Measurements from ENCODE around the gene CYP26B1.
A peak's percentile ranks its signal among the peaks of the same experiment; 100 is the strongest.

Gene CYP26B1

DNA sequence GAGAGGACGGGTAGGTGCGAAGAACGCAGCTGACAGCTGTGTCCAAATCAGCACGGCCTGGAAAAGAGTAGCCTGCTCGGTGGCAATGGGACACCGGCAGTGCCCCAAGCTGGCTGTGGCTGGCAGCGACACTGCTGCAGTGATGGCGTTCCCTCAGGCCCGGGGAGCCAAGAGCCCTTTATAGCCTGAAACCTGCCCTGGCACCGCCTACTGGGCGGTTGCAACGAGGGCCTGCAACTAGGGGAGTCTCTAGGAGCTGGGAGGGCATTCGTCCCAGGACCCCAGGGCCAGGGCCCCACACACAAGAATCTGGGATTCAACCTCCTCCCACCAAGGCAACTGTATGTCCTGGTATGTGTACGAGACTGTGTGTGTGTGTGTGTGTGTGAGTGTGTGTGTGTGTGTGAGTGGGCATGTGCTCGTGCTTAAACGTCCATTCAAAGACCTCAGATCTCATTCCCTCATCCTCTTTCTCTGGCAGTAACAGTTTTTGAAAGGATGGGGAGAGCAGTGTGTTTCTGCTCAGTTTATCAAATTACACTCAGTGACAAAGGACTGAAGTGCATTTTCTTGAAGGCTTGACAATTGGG lies 6.8 kb upstream of the CYP26B1 start:
- no peak for DNase-seq

DNA sequence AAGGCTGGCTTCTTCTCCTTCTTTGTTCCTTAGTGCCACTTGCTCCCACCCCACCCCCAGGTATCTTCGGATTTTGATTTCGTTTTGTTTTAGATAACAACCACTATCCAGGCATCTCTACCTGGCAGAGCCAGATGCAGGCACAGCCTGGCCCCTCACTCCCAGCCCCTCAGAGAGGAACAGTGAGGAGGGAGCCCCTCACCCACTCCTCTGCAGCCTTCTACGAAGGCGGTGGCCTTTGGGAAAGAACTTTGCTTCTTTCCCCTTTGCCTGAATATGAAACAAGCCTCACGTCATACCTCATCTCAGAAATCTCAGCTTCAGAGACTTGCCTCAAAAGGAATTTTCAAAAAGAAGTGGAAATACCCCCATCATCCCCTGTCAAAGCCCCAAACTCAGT lies 6.3 kb upstream of the CYP26B1 start:
- no peak for DNase-seq

DNA sequence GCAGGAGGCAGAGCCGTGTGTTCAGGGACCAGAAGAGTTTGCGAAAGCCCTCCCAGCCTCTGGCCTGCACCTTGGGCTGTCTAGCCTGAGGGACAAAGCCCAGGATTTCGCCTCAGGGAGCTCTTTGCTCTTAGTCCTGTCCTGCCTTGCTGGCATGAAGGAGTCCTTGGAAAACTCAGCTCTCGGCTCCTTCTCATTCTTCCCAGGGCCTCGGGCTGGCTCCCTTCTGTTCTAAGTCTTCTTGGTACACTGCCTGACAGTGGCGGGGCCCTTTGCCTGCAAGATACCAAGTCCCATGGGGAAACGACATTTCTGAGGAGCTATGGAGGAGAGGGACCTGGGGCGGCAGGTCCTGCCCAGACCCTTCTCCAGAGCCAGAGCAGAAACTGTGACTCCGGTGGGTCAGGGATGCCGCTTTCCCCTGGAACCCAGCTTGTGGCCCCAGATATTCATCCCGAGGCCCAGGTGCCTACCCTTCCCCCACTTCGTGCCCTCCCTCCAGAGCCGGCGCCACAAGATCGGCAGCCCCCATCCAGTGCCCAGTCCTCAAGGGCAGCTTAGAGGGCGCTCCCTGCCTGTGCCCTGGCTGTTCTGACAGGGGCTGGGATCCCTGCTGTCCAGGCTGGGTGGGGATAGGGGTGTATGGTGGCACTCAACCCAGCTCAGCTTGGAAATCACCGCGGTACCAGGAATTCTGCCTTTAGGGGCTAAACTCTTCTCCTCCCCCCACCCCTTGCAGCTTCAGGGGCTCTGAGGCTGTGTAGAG lies 5.5 kb upstream of the CYP26B1 start:
- DNase-seq = no peak

DNA sequence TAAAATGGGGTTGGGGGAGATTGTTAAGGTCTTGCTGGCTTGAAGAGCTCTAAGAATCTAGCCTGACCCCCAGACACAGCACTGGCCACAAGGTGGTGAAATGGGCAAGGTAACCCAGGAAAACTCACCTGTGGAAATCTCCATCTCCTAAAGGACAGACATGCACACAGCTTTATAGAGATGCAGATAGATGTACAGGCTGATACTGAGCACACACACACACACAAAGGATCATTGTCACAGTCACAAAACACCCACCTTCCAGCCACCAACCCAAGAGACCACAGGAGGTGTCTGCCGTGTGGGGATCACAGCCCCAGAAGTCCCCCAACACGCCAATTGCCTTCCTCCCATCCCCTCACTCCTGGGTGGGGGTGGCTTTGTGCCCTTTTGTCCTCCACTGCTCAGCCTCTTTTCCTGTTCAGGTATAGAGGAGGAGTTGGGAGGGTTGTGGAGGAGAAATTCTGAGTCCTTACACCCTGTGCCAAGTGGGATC lies 3.2 kb upstream of the CYP26B1 start:
- no peak for DNase-seq

DNA sequence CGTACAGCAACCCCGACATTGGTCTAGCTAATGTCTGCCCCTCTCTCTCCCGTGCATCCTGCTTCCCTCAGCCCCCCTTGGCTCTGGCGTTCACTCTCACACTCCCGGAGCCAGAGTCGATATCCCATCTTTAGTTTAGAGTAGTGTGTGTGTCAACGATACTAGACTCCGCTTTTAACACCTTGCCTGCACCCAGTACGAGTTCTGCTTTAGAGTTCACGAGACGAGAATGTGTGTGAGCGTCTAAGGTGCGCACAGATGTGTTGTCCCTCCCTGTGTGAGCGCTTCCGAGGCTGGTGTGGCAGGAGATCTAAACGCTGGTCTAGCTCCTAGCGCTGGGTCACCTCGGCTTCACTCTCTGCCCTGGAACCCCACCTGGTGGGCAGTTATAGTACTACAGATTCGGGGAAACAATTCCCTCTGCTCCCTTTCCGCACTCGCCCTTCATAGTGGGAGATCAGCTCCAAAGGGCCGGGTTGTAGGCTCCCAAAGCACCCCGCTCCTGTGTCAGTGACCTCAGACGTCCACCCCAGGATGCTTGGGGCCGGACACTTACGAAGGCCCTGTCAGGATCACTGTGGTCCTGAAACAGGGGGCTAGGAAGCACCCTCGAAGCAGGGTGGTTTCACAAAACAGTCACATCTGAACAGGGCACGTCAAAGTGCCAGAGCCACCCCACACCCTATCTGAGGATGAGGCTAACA lies 2.6 kb upstream of the CYP26B1 start:
- peak; percentile 70 to 85 (median 77) for DNase-seq

DNA sequence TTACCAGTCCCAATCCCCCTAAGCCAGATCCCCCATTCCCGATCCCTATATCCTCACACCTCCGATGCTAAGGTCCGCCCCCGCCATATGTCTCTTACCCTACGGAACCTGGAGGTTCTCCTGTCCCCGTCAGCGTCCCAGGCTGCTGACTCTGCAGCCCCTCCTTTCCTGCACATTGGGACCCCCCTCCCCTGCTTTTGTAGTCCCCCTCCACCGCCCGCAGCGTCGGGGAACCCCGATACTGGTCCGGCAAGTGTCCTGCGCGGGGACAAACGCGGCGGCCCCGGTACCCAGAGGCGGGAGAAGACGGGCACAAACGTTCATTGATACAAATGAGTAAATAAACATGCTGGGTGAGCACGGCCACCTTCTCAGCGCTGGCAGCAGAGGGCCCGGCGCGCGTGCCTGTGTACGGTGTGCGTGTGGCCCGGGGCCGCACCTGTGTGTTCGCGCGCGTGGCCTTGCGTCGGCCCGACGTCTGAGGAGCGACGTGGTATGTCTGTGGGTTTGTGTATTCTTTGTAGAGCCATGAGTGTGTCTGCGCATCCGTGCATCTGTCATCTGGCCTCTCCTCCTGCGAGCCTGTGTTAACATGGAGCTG lies 2.0 kb upstream of the CYP26B1 start:
- no peak for DNase-seq

DNA sequence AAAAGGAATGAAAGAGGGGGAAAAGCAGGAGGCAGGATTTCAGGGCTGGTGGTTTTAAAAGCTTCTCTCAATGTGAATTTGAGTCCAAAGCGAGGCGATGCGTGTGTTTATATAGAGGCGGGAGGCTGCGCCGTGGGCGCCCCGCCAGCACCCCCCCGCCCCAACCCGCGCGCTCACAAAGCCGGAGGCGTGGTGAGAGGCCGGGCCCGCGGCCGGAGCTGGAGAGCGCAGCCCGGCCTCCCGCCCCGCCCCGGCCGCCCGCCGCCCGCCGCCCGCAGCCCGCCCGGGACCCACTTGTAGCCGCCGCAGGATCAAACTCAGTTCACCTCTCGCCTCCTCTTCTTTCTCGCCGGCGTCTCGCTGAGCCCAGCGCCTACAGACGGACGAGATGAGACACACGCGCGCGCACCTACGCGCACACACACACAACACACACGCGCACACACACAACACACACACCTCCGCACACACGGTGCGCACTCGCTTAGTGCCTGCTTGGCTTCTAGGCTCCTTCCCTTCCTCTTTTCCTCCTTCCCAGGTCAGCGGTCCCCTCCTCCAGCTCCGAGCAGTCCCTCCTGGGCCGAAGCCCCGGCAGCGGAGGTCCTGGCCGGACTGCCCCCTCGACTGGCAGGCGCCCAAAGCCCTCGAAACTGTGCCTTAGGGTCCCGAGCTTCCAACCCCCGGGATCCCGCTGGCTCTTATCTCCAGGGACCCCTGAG lies 1.3 kb upstream of the CYP26B1 start:
- peak in 2 of 3 donors; percentile 13 to 57 for DNase-seq

DNA sequence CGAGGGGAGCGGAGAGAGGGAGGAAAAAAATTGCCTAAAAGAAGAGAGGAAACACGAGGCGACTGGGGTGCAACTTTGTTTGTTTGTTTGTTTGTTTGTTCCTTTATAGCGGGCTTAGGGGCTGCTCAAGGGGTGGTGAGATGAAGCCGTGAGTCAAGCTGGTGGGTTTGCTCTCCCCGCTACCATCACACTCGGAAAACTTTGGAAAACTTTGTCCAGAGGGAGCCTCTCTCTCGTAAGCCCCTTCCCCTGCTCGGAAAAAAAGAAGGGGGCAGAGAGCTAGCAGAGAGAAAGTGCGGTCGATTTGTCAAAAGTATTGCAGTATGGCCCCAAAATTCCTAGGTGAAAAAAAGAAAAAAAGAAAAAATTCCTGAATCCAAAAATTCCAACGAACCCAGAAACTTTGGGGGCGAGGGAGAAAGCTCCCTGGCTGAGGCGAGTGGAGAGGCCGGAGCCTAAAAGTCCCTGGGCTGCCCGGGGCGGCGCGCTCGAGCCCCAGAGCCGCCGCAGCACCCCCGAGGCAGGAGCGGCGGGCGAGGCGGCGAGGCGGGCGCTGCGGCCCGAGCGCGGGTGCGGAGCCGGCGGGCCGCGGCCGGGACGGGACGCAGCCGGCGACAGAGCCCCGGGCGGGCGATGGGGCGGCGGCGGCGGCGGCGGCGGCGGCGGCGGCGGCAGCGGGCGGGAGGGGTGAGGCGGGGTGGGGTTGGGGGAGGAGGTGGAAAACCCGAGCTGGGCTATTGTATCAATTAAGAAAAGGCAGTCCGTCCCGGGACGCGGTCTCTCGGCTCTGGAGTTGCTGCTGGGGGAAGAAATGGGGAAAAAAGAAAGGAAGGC lies 558 bp upstream of the CYP26B1 start:
- DNase-seq = peak in 2 of 3 donors; percentile 22 to 62

DNA sequence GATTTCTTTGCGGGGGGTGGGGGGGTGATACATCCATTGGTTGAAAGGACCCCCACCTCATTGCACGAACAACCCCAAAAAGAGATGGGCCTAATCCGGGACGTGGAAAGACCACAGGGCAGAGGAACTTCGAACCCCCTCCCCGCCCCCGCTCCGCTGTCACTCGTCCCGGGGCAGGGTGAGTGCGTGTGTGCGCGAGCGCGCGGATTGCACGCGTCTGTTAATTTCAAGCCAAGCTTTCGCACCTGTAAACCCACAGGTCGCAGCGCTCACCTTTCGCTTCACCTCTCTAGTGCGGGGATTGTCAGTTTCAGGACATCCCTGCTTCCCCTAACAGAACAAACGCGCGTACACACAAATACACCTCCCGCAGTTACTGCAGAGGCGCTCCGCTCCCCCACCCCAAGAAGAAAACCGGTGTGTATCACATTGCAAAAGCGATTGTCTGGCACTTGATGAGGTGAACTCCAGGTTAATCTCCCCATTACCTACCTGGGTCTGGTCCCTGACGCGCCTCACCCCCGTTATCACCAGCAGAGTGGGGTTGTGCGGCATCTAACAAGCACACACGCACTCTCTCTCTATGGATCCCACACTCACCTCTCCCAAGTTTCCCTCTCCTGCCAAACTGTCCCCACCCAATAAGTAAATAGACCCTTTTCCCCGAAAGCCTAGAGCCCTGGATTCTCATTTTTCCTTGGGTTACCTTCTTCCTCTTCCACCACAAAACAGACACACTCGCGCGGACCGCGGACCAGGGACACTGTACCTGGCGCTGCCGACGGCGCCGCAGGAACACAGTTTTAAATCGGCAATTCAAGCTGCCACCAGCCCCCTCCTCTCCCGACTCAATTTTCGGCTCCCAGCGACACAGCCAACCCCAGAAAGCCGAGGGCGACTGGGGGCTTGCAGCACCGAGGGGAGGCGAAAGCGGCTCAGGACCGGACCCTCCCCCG lies 1.0 kb downstream of the CYP26B1 start:
- DNase-seq = no peak

DNA sequence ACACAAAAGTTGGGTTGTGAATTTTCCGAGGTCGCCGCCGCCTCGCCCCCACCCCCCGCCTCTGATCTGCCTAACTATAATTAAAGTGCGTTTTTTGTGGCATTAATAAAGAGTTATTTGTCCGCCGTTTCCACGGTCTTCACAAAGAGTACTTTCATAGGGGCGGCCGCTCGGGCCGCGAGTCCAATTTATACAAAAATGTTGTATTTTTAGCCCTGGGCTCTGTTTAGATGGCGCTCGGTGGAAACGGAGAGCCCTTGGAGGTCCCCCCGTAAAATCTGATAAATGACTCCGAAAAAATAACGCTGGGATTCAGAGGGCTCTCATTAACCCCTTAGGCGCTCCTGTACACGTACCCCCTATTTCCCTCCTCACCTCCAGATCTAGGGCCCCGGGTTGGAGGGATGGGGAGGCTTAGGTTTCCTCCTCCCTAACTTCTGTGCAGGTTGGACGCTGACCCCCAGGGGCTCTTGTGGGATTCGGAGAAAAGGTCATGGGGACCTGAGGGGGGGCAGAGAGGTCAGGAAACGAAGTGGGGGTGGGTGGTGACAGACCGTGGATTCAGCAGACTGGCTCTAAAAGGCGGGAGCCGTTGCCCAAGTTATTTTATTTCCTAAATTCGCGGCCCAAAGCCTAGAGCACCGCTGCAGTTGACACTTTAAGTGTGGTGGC lies 1.9 kb downstream of the CYP26B1 start:
- DNase-seq = no peak

DNA sequence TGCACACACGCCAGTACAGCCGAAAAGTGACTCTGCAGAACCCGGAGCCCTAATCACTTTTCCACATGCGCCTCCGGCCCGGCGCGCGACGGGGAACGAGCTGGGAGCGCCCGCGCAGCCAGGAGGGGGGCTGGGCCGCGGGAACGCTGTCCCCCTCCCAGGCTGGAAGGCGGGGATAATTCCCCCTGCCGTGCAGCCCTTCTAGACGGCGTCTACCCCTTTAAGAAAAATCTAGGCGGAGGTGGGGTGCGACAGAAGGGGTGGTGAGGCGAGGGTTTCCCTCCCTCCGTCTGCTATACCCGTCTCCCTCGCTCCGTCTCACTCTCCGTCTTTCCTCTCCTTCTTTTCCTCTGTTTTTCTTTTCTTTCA lies 2.4 kb downstream of the CYP26B1 start:
- peak in 1 of 3 donors; percentile 34 for DNase-seq

DNA sequence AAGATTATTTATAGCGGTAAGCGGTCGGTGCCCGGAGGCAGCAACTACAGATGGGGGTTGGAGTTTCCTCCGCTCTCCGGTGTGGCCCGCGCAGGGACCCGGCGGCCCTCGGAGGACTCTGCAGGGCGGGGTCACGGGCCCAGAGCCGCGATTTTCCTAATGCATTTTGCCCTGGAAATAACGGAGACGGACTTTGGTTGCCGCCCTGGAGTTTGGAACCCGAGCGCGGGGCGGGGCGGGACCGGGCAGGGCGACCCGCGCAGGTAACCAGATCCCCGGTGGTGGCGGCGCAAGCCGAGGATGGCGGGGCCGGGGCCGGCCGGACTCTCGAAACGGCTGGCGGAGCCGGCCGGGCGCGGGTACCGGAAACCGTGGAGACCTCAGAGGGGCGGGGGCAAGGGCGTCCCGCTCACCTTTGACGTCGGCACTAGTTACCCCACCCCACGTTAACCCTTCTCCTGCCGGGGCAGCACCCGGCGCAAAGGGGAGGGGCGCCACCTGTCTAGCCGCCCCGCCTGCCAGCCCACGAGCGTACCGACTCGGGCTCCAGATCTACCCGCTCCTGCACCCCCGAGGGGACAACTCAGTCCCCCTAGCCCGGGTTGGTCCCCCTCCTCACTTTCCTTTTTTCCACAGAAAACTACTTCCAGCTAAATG lies 2.9 kb downstream of the CYP26B1 start:
- no peak for DNase-seq

DNA sequence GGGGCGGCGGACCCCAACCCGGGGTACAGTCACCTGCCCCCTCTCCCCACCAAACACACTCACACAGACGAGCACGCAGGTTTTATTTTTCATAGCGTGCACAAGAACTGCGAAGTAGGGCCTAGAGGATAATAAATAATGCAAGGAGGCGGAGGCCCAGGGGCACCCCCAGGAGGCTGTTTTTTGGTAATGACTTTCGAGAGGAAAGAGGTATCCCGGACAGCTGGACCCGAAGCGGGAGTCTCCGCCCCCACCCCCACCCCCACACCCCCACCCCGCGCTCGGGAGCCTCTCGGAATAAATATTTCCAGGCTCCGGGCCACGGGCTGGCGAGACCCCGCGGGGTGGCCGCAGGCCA lies 3.4 kb downstream of the CYP26B1 start:
- DNase-seq = no peak

DNA sequence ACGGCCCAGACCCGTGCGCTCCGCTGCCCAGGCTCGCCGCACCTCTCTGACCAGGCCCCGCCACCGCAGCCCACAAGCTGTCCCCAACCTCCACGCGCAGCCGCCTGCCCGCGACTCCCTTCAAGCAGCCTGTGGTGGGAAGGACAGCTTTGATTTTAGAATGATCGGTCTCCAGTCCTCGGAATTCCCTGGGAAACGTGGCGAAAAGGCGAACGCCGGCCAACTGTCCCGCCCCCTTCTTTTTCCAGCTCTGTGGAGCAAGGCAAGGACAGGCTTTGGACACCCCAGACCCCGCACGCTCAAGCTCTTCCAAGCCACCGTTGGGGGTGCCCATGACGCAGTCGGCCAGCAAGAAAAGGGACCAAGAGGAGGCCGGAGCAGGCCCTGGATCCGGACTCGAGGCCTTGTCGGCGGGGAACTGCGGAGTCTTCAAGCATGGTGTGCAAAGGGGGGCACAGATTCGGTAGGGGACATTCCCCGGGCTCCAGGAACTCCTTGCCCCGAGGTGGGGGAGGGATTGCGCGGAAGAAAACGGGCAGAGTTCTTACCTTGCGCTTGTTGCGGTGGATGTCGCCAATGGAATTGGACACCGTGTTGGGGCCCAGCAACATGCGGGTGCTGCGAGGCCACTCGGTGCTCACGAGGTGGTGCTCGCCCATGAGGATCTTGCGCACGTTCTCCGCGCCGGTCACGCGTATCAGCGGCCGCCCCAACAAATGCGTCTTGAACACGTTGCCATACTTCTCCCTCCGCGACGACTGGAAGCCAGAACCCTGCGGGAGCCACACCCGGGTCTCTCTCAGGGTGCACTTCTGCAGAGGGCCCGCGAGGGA lies 4.0 kb downstream of the CYP26B1 start:
- no peak for DNase-seq

DNA sequence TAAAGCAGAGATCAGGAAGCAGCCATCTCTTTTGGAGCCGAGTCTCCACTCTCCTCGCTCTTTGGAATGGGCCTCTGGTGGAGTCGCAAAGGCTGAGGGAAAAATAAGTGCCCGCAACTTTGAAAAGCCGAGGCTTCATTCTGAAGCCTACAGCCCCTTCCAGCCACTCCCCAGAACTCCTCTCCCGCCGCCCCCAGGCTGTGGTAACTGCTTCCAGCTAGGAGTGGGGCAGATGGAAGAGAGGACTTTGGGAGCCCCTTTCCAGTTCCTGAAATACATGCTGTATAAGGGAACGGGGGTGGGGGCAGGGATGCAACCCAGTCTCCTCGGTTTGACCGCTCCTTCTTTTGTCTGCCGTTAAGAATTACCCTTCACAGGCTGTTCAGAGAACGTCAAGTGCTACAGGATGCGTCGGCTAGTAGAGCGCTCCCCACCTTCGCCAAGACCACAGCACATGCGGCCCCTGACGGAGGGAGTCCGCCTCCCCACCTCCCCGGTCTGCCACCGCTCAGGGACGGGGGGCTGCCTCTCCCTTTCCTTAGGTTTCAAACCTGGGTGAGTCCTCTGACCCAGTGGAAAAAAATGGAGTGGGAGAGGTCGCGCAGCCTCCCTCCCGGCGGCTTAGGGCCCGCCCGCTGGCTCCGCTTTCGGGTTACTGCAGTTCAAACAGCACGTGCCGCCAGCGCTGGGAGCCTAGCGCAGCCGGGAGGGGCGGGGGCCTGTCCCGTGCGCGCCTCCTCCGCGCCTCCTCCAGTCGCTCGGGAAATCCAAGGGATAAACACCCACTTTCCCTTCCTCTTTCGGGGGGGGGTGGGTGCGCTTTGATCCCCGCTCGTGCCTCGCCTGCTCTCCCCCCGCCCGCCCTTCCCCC lies 4.9 kb downstream of the CYP26B1 start:
- peak; percentile 51 to 80 (median 62) for DNase-seq

DNA sequence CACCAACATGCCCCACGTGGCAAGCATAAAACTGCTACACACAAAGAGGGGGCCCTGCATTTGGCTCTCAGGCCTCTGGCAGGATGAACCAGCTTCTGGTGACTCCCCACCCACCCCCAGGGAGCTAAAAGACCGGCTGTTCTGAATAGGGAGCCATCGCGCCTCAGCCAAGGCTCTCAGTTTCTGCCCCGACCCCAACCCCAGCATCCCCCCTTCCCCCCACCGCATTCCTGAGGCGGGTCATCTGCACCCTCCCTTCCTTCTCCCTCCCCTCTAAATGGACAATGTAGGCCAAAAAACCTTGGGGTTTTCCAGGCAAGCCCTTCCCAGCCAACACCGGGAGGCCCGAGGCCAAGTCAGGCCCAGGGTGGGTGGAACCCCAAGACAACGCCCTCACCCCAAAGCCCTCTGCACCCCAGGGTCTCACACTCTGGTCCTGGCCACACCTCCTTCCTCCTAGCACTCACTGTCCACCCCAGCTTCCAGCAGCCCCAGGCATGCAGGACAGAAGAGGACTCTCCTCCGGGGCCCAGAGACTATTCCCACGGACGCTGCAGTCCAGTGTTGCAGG lies 5.7 kb downstream of the CYP26B1 start:
- no peak for DNase-seq

DNA sequence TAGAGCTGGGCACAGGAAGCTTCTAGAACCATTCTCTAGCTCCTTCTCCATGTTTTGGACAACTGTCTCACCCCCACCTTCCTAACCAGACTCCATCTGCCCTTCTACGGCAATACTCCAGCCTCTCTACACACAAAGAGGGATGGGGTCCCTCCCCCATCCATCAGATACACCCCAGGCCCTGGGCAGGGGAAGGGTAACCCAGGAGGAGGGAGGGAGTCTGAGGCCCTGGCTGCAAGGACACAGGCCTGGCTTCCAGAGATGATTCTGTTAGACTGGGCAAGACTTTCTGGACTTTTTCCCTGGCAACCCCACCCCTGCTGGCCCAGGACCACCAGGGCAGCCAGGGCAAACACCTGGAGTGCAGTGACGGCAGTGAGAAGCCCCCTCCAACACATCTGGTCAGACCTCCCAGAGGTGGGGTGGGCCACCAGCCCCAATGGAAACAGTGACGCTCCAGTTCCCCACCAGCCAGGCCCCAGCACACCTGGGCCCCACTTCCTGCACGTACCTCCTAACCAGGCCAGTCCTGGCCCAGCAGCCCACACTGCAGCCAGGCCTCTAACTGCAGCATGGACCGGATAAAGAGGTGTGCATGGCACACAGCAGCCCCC lies 6.5 kb downstream of the CYP26B1 start:
- DNase-seq = no peak
